Spleen (tissue), 7 donors: ENCODE measurements around the gene ZDHHC5.

Experiments
- CTCF ChIP-seq, 11 experiments: fragments of 200-600 bp in 7 of 11; fragments of 450-650 bp in 4 of 11; sonication (generic) in 4 of 11; IDR thresholded peaks in 8 of 11; conservative IDR thresholded peaks in 3 of 11; 1 replicate in 7 of 11; 2 replicates in 4 of 11; pipeline versions ENCODE4 v1.4.0 to v1.8.0; 2016 to 2021; ENCODE audit warnings: antibody characterized with exemption in 11 of 11, inconsistent platforms in 4 of 11, mild to moderate bottlenecking in 1 of 11
- POLR2A ChIP-seq, 3 donors: fragments of 450-650 bp; IDR thresholded peaks; one replicate each; pipeline ENCODE4 v1.5.1; 2017; ENCODE audit warnings: antibody characterized with exemption in 3 of 3, mild to moderate bottlenecking in 1 of 3
- POLR2AphosphoS5 ChIP-seq, 3 donors: sonication (generic); formaldehyde crosslinking; IDR thresholded peaks; one replicate each; pipeline ENCODE4 v1.5.1; 2017; ENCODE audit warnings: antibody characterized with exemption in 3 of 3
- donor health status: DM: no; HTN: no; CAD: no; lungs with moderate emphysema.
- donor health status: DM: no; HTN: no; CAD: no.
- donor health status: DM: no; HTN: no; CAD: no.

DNA sequence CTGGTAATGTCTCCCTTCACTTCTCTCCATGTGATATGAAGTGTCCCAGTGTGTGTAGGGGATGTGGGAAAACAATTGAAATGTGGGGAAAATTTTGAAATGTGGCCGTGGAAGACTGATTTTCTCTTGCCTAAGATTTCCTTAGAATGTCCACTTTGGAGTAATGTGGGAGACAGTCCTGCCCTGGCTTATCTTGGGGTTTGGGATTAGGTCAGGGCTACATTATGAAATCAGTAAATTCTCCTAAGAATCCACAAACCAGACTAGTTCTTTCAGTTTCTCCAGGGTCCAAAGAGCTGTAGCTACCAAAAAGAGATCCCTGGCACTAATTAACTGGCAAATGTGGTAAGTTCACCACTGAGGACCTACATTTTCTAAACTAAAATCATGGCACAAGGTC lies 41.0 kb upstream of the ZDHHC5 start:
- no peak for TF ChIP-seq CTCF (IDR thresholded peaks at IDR 0.05 in 8 of 11, conservative IDR thresholded peaks at IDR 0.05 in 3 of 11)
- no peak for TF ChIP-seq POLR2A (IDR thresholded peaks at IDR 0.05)
- no peak for TF ChIP-seq POLR2AphosphoS5 (IDR thresholded peaks at IDR 0.05)
